HepG2 (cell line): ENCODE results near the gene CCDC197. TPM values are rescaled to one million over a fixed set of nuclear protein-coding genes. Genes with fewer than 3 reads are reported as not detected.

Source experiments
- CENPT ChIP-seq: sonication (generic); formaldehyde crosslinking; IDR thresholded peaks from 2 replicates; pipeline ENCODE4 v1.8.0; 2022; ENCODE audit warnings: low read depth, mild to moderate bottlenecking, moderate library complexity, missing genetic modification reagents
- CSRNP1 ChIP-seq: sonication (generic); formaldehyde crosslinking; IDR thresholded peaks from 2 replicates; pipeline ENCODE4 v1.8.1; 2023; ENCODE audit warnings: mild to moderate bottlenecking, missing genetic modification reagents
- DR1 ChIP-seq: sonication (generic); formaldehyde crosslinking; IDR thresholded peaks from 2 replicates; pipeline ENCODE4 v1.8.0; 2021; ENCODE audit warnings: mild to moderate bottlenecking, missing genetic modification reagents, inconsistent platforms
- HMGXB4 ChIP-seq, 2 experiments: sonication (generic) in 1 of 2; formaldehyde crosslinking in 1 of 2; IDR thresholded peaks; 2 replicates each; pipeline versions ENCODE4 v1.4.0 to v1.6.1; 2018 to 2020; ENCODE audit warnings: missing genetic modification reagents in 2 of 2, borderline replicate concordance in 1 of 2, low read depth in 1 of 2, mild to moderate bottlenecking in 1 of 2, missing biosample characterization in 1 of 2
- MLX ChIP-seq: IDR thresholded peaks from 2 replicates; pipeline ENCODE4 v1.6.1; 2016
- PAWR ChIP-seq: sonication (generic); formaldehyde crosslinking; IDR thresholded peaks from 2 replicates; pipeline ENCODE4 v1.4.0; 2020; ENCODE audit warnings: missing genetic modification reagents, mild to moderate bottlenecking, borderline replicate concordance
- PBX2 ChIP-seq: IDR thresholded peaks from 2 replicates; pipeline ENCODE4 v1.6.1; 2016; ENCODE audit warnings: control low read depth
- SMARCC2 ChIP-seq: fragments of 450-650 bp; IDR thresholded peaks from 2 replicates; pipeline ENCODE4 v1.6.1; 2017; ENCODE audit warnings: antibody characterized with exemption, mild to moderate bottlenecking
- SMYD3 ChIP-seq: sonication (generic); formaldehyde crosslinking; IDR thresholded peaks from 2 replicates; pipeline ENCODE4 v1.8.1; 2023; ENCODE audit warnings: mild to moderate bottlenecking, missing genetic modification reagents
- SRSF4 ChIP-seq: fragments of 200-400 bp; formaldehyde crosslinking; IDR thresholded peaks from one replicate; pipeline ENCODE4 v1.6.1; 2018; ENCODE audit warnings: mild to moderate bottlenecking, low read depth, low read length, moderate library complexity; ENCODE audit not compliant: poor library complexity, severe bottlenecking
- STAG1 ChIP-seq: sonication (generic); formaldehyde crosslinking; IDR thresholded peaks from 2 replicates; pipeline ENCODE4 v1.4.0; 2020; ENCODE audit warnings: missing genetic modification reagents
- TERF1 ChIP-seq: sonication (generic); formaldehyde crosslinking; IDR thresholded peaks from 2 replicates; pipeline ENCODE4 v1.8.0; 2022; ENCODE audit warnings: mild to moderate bottlenecking, missing genetic modification reagents, moderate library complexity
- ZBTB26 ChIP-seq: IDR thresholded peaks from 2 replicates; pipeline ENCODE4 v1.6.1; 2016; ENCODE audit warnings: missing compliant biosample characterization, missing genetic modification reagents, borderline replicate concordance
- ZNF12 ChIP-seq: sonication (generic); formaldehyde crosslinking; IDR thresholded peaks from 2 replicates; pipeline ENCODE4 v1.5.0; 2020; ENCODE audit warnings: missing genetic modification reagents
- ZNF451 ChIP-seq: sonication (generic); formaldehyde crosslinking; IDR thresholded peaks from 2 replicates; pipeline ENCODE4 v1.5.0; 2020; ENCODE audit warnings: mild to moderate bottlenecking, missing genetic modification reagents
- ZNF598 ChIP-seq: sonication (generic); formaldehyde crosslinking; IDR thresholded peaks from 2 replicates; pipeline ENCODE4 v1.5.1; 2020; ENCODE audit warnings: mild to moderate bottlenecking, missing genetic modification reagents, borderline replicate concordance
- ZNF652 ChIP-seq: IDR thresholded peaks from 2 replicates; pipeline ENCODE4 v1.6.1; 2016; ENCODE audit warnings: low read depth, borderline replicate concordance
- ZNF784 ChIP-seq: sonication (generic); formaldehyde crosslinking; IDR thresholded peaks from 2 replicates; pipeline ENCODE4 v1.5.1; 2020; ENCODE audit warnings: missing genetic modification reagents, mild to moderate bottlenecking, borderline replicate concordance
- ZNF878 ChIP-seq: sonication (generic); formaldehyde crosslinking; IDR thresholded peaks from 2 replicates; pipeline ENCODE4 v1.8.1; 2023; ENCODE audit warnings: mild to moderate bottlenecking, missing genetic modification reagents, moderate library complexity
- polyA plus RNA-seq, 8 experiments: library from polyadenylated mRNA; depleted of rRNA in 3 of 8; stranded (reverse) in 7 of 8; unstranded in 1 of 8; fragments of >200 nt; fragmentation: Illumina TruSeq in 4 of 8; extraction: Trizol in 4 of 8; gene quantifications; 2 replicates each; pipeline versions ENCODE4 v1.2.1 to v1.2.3, GENCODE V29; 2011 to 2016; ENCODE audit warnings: low read depth in 4 of 8, missing spikeins in 1 of 8, mixed read lengths in 1 of 8; ENCODE audit not compliant: insufficient read depth in 1 of 8
- total RNA-seq, 5 experiments: library from RNA; depleted of rRNA; stranded (reverse); fragments of >200 nt; fragmentation: Illumina TruSeq; extraction: Trizol; gene quantifications; 2 replicates each; pipeline ENCODE4 v1.2.3, GENCODE V29; 2016; ENCODE audit warnings: low read depth in 1 of 5

The CCDC197 gene
- total and polyA plus RNA-seq, 2 of the 13 experiments (the other 11 are each of a cell fraction or from before 2014, with no cell fraction given): 0.11 to 0.13 TPM

- TF ChIP-seq HMGXB4 (CRISPR knock-in tag; IDR thresholded peaks at IDR 0.05; ENCODE audit: borderline replicate concordance in 1 of 2, low read depth in 1 of 2) (peak in 1 of 2 experiments; percentile 75; a peak in 2 of 4 replicates), ZNF598 (CRISPR knock-in tag) (peak; percentile 85; the same call in 1 of the 2 replicates), PAWR (CRISPR knock-in tag) (no peak), SMARCC2 (no peak), ZNF652 (CRISPR knock-in tag) (peak; percentile 45; the same call in 1 of the 2 replicates), MLX (CRISPR knock-in tag) (peak; percentile 93), ZNF784 (CRISPR knock-in tag) (peak; percentile 50; the same call in 1 of the 2 replicates), ZNF451 (peak; percentile 76; the same call in 1 of the 2 replicates), ZNF12 (CRISPR knock-in tag) (peak; percentile 58; the same call in 1 of the 2 replicates), ZBTB26 (CRISPR knock-in tag) (peak; percentile 69), TERF1 (no peak), CSRNP1 (CRISPR knock-in tag) (0 out of 2 replicates have a peak, but pooled peaks have one; percentile 59), ZNF878 (CRISPR knock-in tag) (peak; percentile 86), SMYD3 (no peak), PBX2 (CRISPR knock-in tag) (no peak), STAG1 (CRISPR knock-in tag) (peak; percentile 30), CENPT (CRISPR knock-in tag) (no peak), SRSF4 (no peak), DR1 (CRISPR knock-in tag) (peak; percentile 79)
These were observed 37.6 kb upstream of the CCDC197 start (continued) for GRCh38 chr14:93959239-93960107.
